ENCODE results near the gene TET3. TPM values are rescaled to one million over a fixed set of nuclear protein-coding genes. Genes with fewer than 3 reads are reported as not detected.
A peak's percentile ranks its signal among the peaks of the same experiment; 100 is the strongest.
"Not testable (repeated sequence)": the region's sequence is repeated elsewhere in the genome, so short reads cannot be mapped to it uniquely, and the experiment has no call there.

The TET3 gene
- total RNA-seq, 1 donor from 2014 or later = 32.2 TPM

DNA sequence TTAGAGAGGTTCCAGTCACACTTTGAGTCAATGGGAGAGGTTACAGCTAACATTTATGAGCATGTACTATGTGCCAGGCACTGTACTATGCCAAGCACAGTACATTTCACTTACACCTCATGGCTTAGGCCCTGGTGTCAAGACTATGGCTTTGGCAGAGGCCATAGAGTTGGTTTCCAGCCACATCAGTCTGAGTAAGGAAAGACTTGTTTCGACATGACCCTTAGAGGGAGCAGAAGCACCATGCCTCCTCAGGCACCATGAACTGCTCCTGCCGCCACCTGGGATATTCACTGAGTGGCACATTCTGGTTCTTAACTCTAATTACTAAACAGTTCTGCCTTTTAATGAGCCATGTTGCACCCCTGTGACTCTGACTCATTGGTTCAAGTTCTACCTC, 45.3 kb upstream of the TET3 start:
- Mint-ChIP-seq H3K4me1 (ENCODE audit: low read depth) (peaks cover 49% of the 10 kb centered on the region), H3K27ac (ENCODE audit: unreplicated experiment) (peak overlapping the region; percentile 75), H3K4me3 (ENCODE audit: unreplicated experiment) (no peak overlapping the region), H3K36me3 (ENCODE audit: low read depth) (peaks cover 8% of the 10 kb centered on the region), H3K27me3 (ENCODE audit: low read depth) (no peaks in the 10 kb centered on the region), H3K9me3 (ENCODE audit: low read depth) (no peaks in the 10 kb centered on the region)
- TF ChIP-seq, protein P1, sequence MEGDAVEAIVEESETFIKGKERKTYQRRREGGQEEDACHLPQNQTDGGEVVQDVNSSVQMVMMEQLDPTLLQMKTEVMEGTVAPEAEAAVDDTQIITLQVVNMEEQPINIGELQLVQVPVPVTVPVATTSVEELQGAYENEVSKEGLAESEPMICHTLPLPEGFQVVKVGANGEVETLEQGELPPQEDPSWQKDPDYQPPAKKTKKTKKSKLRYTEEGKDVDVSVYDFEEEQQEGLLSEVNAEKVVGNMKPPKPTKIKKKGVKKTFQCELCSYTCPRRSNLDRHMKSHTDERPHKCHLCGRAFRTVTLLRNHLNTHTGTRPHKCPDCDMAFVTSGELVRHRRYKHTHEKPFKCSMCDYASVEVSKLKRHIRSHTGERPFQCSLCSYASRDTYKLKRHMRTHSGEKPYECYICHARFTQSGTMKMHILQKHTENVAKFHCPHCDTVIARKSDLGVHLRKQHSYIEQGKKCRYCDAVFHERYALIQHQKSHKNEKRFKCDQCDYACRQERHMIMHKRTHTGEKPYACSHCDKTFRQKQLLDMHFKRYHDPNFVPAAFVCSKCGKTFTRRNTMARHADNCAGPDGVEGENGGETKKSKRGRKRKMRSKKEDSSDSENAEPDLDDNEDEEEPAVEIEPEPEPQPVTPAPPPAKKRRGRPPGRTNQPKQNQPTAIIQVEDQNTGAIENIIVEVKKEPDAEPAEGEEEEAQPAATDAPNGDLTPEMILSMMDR (IDR thresholded peaks at IDR 0.05) = peak; percentile 35
- no peak for DNase-seq (ENCODE audit: low spot score)

DNA sequence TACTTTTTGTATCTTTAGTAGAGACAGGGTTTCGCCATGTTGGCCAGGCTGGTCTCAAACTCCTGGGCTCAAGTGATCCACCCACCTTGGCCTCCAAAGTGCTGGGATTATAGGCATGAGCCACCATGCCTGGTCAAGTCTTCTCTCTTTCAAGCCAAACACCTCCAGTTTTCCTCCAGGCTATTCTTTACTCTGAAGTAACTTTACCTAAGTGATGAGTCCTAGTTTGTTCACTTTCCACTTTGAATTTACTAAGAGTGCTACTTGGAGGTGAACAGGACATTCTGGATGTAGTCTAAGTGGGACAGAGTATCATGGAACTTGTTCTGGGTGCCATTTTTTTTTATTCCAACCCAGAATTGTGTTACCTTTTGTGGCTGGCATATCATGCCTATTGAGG, 44.6 kb upstream of the TET3 start:
- not testable (repeated sequence) for H3K27ac Mint-ChIP-seq (ENCODE audit: unreplicated experiment); H3K9me3 Mint-ChIP-seq (ENCODE audit: low read depth); H3K27me3 Mint-ChIP-seq (ENCODE audit: low read depth); DNase-seq (ENCODE audit: low spot score); H3K4me3 Mint-ChIP-seq (ENCODE audit: unreplicated experiment)
- peaks cover 10% of the 10 kb centered on the region for H3K36me3 Mint-ChIP-seq (ENCODE audit: low read depth)
- peaks cover 49% of the 10 kb centered on the region for H3K4me1 Mint-ChIP-seq (ENCODE audit: low read depth)

DNA sequence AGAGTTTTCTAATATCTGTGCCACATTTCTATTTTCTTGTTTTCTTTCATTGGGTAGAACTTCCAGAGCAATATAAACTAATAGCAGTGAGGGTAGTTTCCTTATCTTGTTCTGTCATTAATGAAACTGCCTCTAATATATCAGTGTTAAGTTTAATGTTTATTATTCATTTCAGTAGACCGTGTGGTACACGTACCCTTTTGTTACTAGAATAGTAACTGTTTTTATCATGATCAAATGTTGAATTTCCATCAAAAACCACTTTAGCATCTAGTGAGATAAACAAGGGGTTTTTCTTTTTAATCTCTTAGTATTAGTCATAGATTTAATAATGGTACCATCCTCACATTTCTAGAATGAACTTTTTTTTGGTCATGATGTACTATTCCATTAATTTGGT, 42.0 kb upstream of the TET3 start:
- peaks cover 37% of the 10 kb centered on the region for H3K4me1 Mint-ChIP-seq (ENCODE audit: low read depth)
- no peaks in the 10 kb centered on the region for H3K27me3 Mint-ChIP-seq (ENCODE audit: low read depth)
- TF ChIP-seq, protein P1 (IDR thresholded peaks at IDR 0.05) = no peak
- no peaks in the 10 kb centered on the region for H3K9me3 Mint-ChIP-seq (ENCODE audit: low read depth)
- H3K36me3 Mint-ChIP-seq (ENCODE audit: low read depth) = peaks cover 14% of the 10 kb centered on the region
- no peak overlapping the region for H3K4me3 Mint-ChIP-seq (ENCODE audit: unreplicated experiment)
- H3K27ac Mint-ChIP-seq (ENCODE audit: unreplicated experiment) = no peak overlapping the region
- no peak for DNase-seq (ENCODE audit: low spot score)

DNA sequence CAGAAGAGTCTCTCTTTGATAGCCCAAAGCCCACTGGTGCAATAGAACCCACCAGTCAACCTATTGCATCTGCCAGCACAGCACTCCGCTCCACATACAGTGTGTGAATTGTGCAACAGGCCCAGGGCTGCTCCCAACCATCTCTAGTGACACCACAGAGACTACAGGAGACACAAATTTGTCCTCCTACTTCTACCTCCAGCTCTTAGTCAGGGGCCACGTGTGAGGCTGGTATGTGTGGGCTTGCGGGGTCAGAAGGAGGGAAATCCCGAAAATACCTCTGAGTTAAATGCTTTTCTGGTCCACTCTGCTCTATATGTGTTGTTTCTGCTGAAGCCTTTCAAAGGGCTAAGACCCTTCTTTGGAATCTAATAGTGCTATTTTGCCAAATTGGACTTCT, 40.0 kb upstream of the TET3 start:
- peaks cover 22% of the 10 kb centered on the region for H3K36me3 Mint-ChIP-seq (ENCODE audit: low read depth)
- no peak overlapping the region for H3K4me3 Mint-ChIP-seq (ENCODE audit: unreplicated experiment)
- DNase-seq (ENCODE audit: low spot score) = no peak
- no peak overlapping the region for H3K27ac Mint-ChIP-seq (ENCODE audit: unreplicated experiment)
- no peaks in the 10 kb centered on the region for H3K9me3 Mint-ChIP-seq (ENCODE audit: low read depth)
- TF ChIP-seq, protein P1 (IDR thresholded peaks at IDR 0.05) = no peak
- peaks cover 17% of the 10 kb centered on the region for H3K4me1 Mint-ChIP-seq (ENCODE audit: low read depth)
- no peaks in the 10 kb centered on the region for H3K27me3 Mint-ChIP-seq (ENCODE audit: low read depth)

DNA sequence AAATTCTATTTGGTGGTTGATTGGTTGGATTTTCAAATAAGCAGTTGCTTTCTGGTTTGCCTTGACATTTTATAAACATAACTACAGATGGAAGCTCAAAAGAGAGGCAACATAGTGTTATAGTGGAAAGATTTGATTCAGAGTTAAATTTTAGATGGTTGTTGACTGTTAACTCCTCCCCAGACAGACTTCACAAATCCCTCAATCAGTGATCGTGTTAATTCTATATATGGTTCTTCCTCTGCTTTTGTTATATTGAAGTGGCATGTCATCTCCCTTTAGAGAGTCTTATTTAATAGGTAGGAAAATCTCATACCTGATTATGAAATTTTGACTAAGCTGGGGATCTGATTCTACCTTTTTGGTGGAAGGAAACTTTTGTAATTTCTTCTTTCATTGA, 38.5 kb upstream of the TET3 start:
- no peaks in the 10 kb centered on the region for H3K9me3 Mint-ChIP-seq (ENCODE audit: low read depth)
- no peak overlapping the region for H3K4me3 Mint-ChIP-seq (ENCODE audit: unreplicated experiment)
- H3K36me3 Mint-ChIP-seq (ENCODE audit: low read depth) = peaks cover 33% of the 10 kb centered on the region
- no peak overlapping the region for H3K27ac Mint-ChIP-seq (ENCODE audit: unreplicated experiment)
- no peaks in the 10 kb centered on the region for H3K27me3 Mint-ChIP-seq (ENCODE audit: low read depth)
- TF ChIP-seq, protein P1 (IDR thresholded peaks at IDR 0.05) = no peak
- DNase-seq (ENCODE audit: low spot score) = no peak
- H3K4me1 Mint-ChIP-seq (ENCODE audit: low read depth) = peaks cover 8% of the 10 kb centered on the region

DNA sequence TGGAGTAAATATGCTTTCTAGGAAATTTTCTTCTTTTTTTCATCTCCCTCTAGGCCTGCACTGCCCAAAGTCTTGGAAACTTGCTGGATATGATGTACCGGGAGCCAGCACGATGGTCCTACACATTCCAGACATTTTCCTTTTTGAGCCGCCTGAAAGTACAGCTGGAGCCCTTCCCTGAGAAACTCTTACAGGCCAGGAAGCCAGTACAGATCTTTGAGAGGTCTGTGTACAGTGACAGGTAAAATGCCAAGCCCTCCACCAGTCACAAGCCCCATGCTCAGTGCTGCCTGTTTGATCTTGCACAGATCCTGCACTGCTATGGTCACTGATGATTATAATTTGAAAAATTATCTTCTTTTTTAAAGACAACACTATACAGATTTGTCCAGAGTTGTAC, 38.0 kb upstream of the TET3 start:
- no peak overlapping the region for H3K27ac Mint-ChIP-seq (ENCODE audit: unreplicated experiment)
- H3K9me3 Mint-ChIP-seq (ENCODE audit: low read depth) = no peaks in the 10 kb centered on the region
- H3K36me3 Mint-ChIP-seq (ENCODE audit: low read depth) = peaks cover 38% of the 10 kb centered on the region
- H3K4me3 Mint-ChIP-seq (ENCODE audit: unreplicated experiment) = no peak overlapping the region
- no peak for DNase-seq (ENCODE audit: low spot score)
- TF ChIP-seq, protein P1 (IDR thresholded peaks at IDR 0.05) = no peak
- H3K27me3 Mint-ChIP-seq (ENCODE audit: low read depth) = no peaks in the 10 kb centered on the region
- H3K4me1 Mint-ChIP-seq (ENCODE audit: low read depth) = peaks cover 8% of the 10 kb centered on the region
